Prostate gland (tissue), 2 donors: ENCODE data around the gene RARA.

Source experiments
- CTCF ChIP-seq, 4 experiments: fragments of 200-600 bp in 2 of 4; fragments of 450-650 bp in 2 of 4; sonication (generic) in 2 of 4; IDR thresholded peaks; 1 replicate in 3 of 4; 2 replicates in 1 of 4; pipeline ENCODE4 v1.5.1; 2016 to 2019; ENCODE audit warnings: antibody characterized with exemption in 4 of 4, mild to moderate bottlenecking in 2 of 4, moderate library complexity in 2 of 4
- POLR2A ChIP-seq: fragments of 450-650 bp; IDR thresholded peaks from one replicate; pipeline ENCODE4 v1.6.1; 2016; ENCODE audit warnings: antibody characterized with exemption, mild to moderate bottlenecking
- POLR2AphosphoS5 ChIP-seq: sonication (generic); formaldehyde crosslinking; IDR thresholded peaks from one replicate; pipeline ENCODE4 v1.6.1; 2017; ENCODE audit warnings: antibody characterized with exemption

- TF ChIP-seq CTCF (IDR thresholded peaks at IDR 0.05) (no peak), POLR2AphosphoS5 (no peak), POLR2A (no peak)
Measured at GRCh38 chr17:40340327-40340726, 31.3 kb downstream of the RARA start.
